ENCODE results near the gene HAPSTR1. TPM values are rescaled to one million over a fixed set of nuclear protein-coding genes. Genes with fewer than 3 reads are reported as not detected.

Gene HAPSTR1
- total RNA-seq, 1 experiment from 2014 or later, result 91.1 TPM

- no peaks in the 10 kb centered on the region for H3K27me3 ChIP-seq (replicated peaks)
- H3K27ac ChIP-seq, result no peak overlapping the region
- no peaks in the 10 kb centered on the region for H3K9me3 ChIP-seq (replicated peaks)
- peaks cover 54% of the 10 kb centered on the region for H3K36me3 ChIP-seq
- peaks cover 38% of the 10 kb centered on the region for H3K4me1 ChIP-seq (replicated peaks)
- DNase-seq (ENCODE audit: low read depth in 1 of 2, low spot score in 2 of 2), result peak in 1 of 2 experiments; percentile 29
- no peak overlapping the region for H3K4me3 ChIP-seq
These were observed 34.4 kb downstream of the HAPSTR1 start for GRCh38 chr16:9125658-9126505.

DNA sequence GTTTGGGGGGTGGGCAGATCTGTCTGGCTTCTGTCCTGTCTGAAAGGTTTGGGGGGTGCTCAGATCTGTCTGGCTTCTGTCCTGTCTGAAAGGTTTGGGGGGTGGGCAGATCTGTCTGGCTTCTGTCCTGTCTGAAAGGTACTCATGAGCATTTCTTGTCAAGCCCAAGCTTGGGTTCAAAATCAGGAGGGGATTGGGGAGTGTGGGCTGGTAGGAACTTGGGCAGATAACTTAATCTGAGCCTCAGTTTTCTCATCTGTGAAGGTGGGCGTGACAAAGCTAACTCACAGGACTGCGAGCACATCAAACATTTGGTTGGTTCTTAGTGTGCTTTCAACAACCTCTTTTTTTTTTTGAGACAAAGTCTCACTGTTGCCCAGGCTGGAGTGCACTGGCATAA is 35.2 kb downstream of the HAPSTR1 start:
- H3K27ac ChIP-seq, result no peak overlapping the region
- peaks cover 38% of the 10 kb centered on the region for H3K4me1 ChIP-seq (replicated peaks)

DNA sequence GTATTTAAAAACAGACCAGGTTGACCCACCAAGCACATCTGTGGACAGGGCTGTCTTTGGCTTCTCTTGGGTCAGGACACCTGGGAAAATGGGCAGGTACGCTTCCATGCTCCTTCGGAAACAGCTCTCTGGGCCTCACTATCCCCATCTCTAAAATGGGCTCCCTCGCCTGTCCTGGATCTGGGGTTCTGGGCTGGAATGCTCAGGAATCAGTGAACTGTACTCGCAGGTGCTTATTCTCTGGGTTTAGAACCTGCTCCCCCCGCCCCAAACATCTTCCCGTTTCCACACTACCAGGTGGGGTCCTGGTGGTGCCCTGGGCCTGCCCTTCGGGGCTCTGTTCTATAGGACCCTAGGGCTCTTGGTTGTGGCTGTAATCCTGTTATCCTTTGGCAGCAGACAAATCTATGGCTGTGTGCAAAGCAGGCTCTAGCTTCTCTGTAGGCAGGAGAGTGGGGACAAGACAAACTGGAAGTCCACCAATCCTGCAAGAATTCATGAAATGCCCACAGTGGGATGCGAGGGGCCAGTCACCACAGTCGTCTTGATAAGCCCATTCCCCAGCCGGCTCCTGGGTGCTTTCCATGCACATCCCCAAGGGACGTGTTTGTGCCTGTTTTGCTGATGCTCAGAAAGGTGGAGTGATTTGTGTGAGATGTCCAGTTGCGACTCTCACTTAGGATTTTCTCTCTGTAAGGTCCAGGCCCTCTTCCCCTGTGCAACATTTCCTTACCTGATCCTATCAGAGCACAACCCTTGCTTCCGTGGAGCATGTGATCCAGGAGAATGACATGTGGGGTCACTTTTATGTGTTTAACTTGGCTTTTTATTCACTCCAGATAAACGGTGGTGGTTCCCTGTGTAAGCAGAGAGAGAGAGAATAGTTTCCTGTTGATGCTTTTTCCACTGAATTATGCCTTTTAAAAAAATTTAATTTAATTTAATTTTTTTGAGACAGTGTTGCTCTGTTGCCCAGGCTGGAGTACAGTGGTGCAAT is 37.2 kb downstream of the HAPSTR1 start:
- peaks cover 38% of the 10 kb centered on the region for H3K4me1 ChIP-seq (replicated peaks)
- H3K27ac ChIP-seq, result peak overlapping the region; percentile 89
- H3K4me3 ChIP-seq, result no peak overlapping the region
- H3K27me3 ChIP-seq (replicated peaks), result no peaks in the 10 kb centered on the region
- DNase-seq (ENCODE audit: low read depth in 1 of 2, low spot score in 2 of 2), result no peak
- H3K9me3 ChIP-seq (replicated peaks), result no peaks in the 10 kb centered on the region
- peaks cover 28% of the 10 kb centered on the region for H3K36me3 ChIP-seq

More for the DNA sequence above, 35.2 kb downstream of the HAPSTR1 start:
- no peak overlapping the region for H3K4me3 ChIP-seq
- H3K9me3 ChIP-seq (replicated peaks), result no peaks in the 10 kb centered on the region
- no peak for DNase-seq (ENCODE audit: low read depth in 1 of 2, low spot score in 2 of 2)
- H3K36me3 ChIP-seq, result peaks cover 48% of the 10 kb centered on the region
- no peaks in the 10 kb centered on the region for H3K27me3 ChIP-seq (replicated peaks)

DNA sequence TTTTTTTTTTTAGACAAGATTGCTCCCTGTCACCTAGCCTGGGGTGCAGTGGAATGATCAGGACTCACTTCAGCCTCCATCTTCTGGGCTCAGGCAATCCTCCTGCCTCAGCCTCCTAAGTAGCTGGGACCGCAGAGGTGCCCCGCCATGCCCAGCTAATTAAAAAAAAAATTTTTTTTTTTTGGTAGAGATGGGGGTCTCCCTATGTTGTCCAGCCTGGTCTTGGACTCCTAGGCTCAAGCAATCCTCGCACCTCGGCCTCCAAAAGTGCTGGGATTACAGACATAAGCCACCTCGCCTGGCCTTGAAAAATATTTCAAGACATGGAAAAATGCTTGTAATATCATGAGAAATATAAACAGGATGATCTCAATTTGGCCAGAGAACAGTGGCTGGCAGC is 42.9 kb downstream of the HAPSTR1 start:
- Histone ChIP-seq H3K36me3 (no peaks in the 10 kb centered on the region), H3K4me3 (no peak overlapping the region), H3K4me1 (replicated peaks) (peaks cover 5% of the 10 kb centered on the region), H3K9me3 (replicated peaks) (no peaks in the 10 kb centered on the region), H3K27ac (no peak overlapping the region), H3K27me3 (replicated peaks) (no peaks in the 10 kb centered on the region)
- no peak for DNase-seq (ENCODE audit: low read depth in 1 of 2, low spot score in 2 of 2)

DNA sequence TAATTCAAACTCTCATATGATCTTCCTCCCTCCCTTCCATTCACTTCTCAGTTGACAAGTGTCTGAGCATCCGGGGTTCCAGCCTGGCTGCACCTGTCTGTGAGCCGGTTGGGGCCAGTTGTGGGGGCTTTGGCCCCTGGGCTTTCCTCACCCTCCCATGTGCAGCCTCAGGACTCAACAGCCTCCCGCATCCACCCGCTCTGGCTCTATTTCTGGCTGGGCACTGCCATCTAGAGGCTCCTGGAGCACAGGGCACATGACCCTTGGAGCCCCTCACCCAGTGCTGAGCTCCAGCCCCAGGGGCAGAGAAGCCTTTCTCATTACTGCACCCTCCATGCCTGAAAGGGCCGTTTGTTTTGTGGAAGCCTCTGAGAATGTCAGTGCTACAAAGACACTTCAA is 43.3 kb downstream of the HAPSTR1 start:
- Histone ChIP-seq H3K9me3 (replicated peaks) (no peaks in the 10 kb centered on the region), H3K4me1 (replicated peaks) (peaks cover 5% of the 10 kb centered on the region), H3K36me3 (no peaks in the 10 kb centered on the region), H3K27ac (no peak overlapping the region), H3K27me3 (replicated peaks) (no peaks in the 10 kb centered on the region), H3K4me3 (no peak overlapping the region)
- peak; percentile 38 to 77 for DNase-seq (ENCODE audit: low read depth in 1 of 2, low spot score in 2 of 2)

DNA sequence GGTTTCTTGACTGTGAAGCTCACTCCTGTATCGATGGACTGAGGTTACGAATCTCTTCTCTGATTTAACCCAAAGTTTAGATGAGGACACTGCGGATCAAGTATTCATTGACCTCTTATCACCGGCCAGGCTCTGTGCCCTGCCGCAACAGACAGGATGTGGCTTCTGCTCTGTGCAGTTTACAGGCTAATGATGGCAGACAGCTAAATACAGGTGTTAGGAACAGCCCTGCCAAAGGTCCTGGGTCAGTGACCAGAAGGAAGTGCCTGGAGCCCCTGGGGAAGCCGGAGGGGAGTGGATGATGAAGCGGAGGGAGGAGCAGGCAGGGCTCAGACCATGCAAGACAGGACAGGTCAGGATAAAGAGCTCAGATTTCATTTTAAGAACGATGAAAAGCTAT is 44.4 kb downstream of the HAPSTR1 start:
- H3K4me1 ChIP-seq (replicated peaks), result peaks cover 5% of the 10 kb centered on the region
- no peak overlapping the region for H3K4me3 ChIP-seq
- no peak for DNase-seq (ENCODE audit: low read depth in 1 of 2, low spot score in 2 of 2)
- no peaks in the 10 kb centered on the region for H3K36me3 ChIP-seq
- no peak overlapping the region for H3K27ac ChIP-seq
- no peaks in the 10 kb centered on the region for H3K27me3 ChIP-seq (replicated peaks)
- H3K9me3 ChIP-seq (replicated peaks), result no peaks in the 10 kb centered on the region

- Histone ChIP-seq H3K27ac (no peak overlapping the region), H3K4me3 (no peak overlapping the region), H3K9me3 (replicated peaks) (no peaks in the 10 kb centered on the region), H3K27me3 (replicated peaks) (no peaks in the 10 kb centered on the region), H3K36me3 (no peaks in the 10 kb centered on the region), H3K4me1 (replicated peaks) (peaks cover 5% of the 10 kb centered on the region)
- no peak for DNase-seq (ENCODE audit: low read depth in 1 of 2, low spot score in 2 of 2)
These were observed 45.2 kb downstream of the HAPSTR1 start for GRCh38 chr16:9136596-9136995.

DNA sequence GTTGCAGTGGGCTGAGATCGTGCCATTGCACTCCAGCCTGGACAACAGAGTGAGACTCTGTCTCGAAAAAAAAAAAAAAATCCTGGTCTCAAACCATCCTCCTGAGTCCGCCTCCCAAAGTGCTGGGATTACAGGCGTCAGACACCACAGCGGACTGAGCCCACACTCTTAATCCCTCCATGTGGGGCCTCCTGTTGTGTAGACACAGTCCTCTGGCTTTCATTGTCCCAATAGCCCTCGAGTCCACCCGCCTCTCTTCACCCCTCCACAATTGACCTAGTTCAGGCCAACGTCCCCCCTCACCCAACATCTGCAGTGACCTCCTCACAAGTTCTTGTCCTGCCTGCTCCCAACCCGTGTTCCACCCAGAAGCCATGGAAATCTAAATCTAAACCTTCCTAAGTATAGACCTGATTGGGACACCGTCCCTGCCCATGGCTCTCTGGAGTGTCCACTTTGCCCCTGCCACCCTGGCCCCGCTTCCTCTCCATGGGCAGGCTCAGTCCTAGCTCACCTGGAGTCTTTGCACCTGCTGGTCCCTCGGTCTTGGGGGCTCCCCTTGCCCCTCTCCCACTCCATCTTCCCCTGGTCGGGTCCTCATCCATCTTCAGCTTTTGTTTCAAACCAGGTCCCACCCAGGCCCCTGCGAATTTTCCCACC is 46.7 kb downstream of the HAPSTR1 start:
- Histone ChIP-seq H3K36me3 (no peaks in the 10 kb centered on the region), H3K4me3 (no peak overlapping the region), H3K4me1 (replicated peaks) (peaks cover 5% of the 10 kb centered on the region), H3K27me3 (replicated peaks) (no peaks in the 10 kb centered on the region), H3K9me3 (replicated peaks) (no peaks in the 10 kb centered on the region), H3K27ac (no peak overlapping the region)
- DNase-seq (ENCODE audit: low read depth in 1 of 2, low spot score in 2 of 2), result no peak

DNA sequence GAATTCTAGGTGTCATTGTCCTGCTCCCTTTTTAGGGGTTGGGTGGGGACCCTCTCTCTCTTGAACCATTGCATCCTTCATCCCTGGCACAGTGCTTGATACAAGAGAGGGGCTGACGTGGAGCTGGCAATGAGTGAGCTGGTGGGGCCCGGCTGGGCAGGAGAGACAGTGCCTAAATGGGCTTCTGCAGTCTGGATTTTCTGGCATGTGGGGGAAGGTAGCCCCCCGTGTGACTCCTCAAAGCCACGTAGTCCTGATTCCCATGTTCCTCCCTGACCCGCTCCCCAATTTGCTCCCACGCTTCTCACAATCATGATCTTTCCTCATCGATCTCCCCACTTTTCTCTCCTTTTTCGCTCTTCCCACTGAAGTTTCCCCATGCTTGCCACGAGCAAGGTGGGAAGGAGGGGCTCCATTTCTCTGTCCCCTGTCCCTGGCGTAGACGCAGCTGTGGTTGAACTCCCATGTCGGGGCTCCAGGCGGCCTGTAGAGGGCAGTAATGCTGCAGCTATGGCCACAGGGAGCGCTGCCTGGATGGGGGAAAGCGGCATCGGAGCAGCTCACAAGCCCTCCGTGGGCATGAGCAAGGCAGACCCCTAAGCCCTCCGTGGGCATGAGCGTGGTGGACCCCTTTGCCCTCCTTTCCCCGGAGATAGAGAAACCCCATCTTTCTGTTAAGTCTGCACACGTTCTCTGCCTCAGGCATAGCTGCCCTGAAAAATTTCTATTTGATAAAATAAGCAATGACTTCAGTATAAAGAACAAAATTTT is 47.5 kb downstream of the HAPSTR1 start:
- Histone ChIP-seq H3K36me3 (no peaks in the 10 kb centered on the region), H3K4me1 (replicated peaks) (peaks cover 5% of the 10 kb centered on the region), H3K4me3 (no peak overlapping the region), H3K27ac (no peak overlapping the region), H3K27me3 (replicated peaks) (no peaks in the 10 kb centered on the region), H3K9me3 (replicated peaks) (no peaks in the 10 kb centered on the region)
- DNase-seq (ENCODE audit: low read depth in 1 of 2, low spot score in 2 of 2), result peak; percentile 46 to 75

DNA sequence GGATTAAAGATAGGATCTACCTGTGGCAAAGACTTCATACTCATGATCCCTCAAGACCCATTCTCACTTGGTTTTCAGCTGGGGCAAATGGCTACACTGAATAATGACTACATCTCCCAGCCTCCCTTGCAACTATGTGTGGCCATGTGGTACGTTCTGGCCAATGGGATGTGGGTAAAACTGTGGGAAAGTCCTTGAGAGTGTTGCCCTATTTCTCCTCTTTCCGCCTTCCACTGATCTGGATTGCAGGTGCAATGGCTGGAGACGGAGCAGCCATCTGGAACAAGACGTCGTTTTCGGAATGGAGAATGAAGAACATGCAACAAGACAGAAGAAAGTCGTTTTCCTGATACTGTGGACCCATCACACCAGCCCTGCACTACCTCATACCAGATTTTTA is 48.5 kb downstream of the HAPSTR1 start:
- DNase-seq (ENCODE audit: low read depth in 1 of 2, low spot score in 2 of 2), result peak in 1 of 2 experiments; percentile 22
- Histone ChIP-seq H3K4me1 (replicated peaks) (peaks cover 5% of the 10 kb centered on the region), H3K27me3 (replicated peaks) (no peaks in the 10 kb centered on the region), H3K9me3 (replicated peaks) (no peaks in the 10 kb centered on the region), H3K36me3 (no peaks in the 10 kb centered on the region), H3K4me3 (no peak overlapping the region), H3K27ac (no peak overlapping the region)

All from SJSA1 (cell line).